ENCODE data around the gene ZFP92.

The ZFP92 gene

GRCh38 chrX:153457827-153458466, 46.7 kb downstream of the ZFP92 start:
- DNase-seq: no peak

GRCh38 chrX:153458476-153458875, 47.2 kb downstream of the ZFP92 start:
- DNase-seq: no peak

- DNase-seq: no peak
Measured at GRCh38 chrX:153459986-153460385, 48.7 kb downstream of the ZFP92 start.

GRCh38 chrX:153460826-153461225, 49.6 kb downstream of the ZFP92 start:
- peak; percentile 5 to 59 for DNase-seq

All from NCI-H524 (cell line).